SU-DHL-6 (cell line): Measurements from ENCODE around the gene KAZN.

ENCODE experiments used
- CTCF ChIP-seq: fragments of 200-600 bp; sonication (generic); IDR thresholded peaks from one replicate; pipeline ENCODE4 v1.5.1; 2017; ENCODE audit warnings: antibody characterized with exemption, mild to moderate bottlenecking, low read length, moderate library complexity; ENCODE audit not compliant: insufficient read depth, poor library complexity, severe bottlenecking
- EZH2phosphoT487 ChIP-seq: fragments of 200-600 bp; sonication (generic), shearing (Covaris generic); conservative IDR thresholded peaks from 2 replicates; pipeline ENCODE4 v1.6.1; 2018; ENCODE audit warnings: mild to moderate bottlenecking, antibody characterized with exemption, low read length, moderate library complexity, mixed read lengths

DNA sequence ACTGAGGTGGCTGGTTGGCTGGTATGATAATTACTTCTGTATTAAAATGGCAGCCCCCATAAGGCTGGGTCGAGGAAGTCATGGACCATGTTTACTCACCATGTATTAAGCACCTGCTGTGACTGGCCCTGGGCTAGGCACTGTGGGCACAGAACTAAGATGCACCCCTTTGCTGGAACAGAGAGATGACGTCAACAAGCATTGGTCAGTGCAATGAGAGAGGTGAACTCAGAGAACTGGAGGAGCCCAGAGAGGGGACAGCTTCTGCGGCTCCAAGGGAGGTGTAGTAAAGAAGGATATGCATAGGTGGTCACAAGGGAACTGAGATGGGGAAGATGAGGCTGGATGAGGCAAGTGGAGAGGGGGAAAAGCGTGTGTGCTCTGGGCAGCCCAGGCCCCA, 88.7 kb downstream of the KAZN start:
- TF ChIP-seq CTCF (no peak), EZH2phosphoT487 (no peak)
